ENCODE results near the gene DMXL1.

GRCh38 chr5:119250946-119251901, 180.3 kb downstream of the DMXL1 start:
- TF ChIP-seq ZNF274 (IDR thresholded peaks at IDR 0.05; ENCODE audit: low read depth, low read length) (no peak), YY1 (IDR thresholded peaks at IDR 0.05; ENCODE audit: insufficient read depth, insufficient read length) (no peak), SUZ12 (IDR thresholded peaks at IDR 0.05; ENCODE audit: extremely low read depth, insufficient read depth, insufficient read length) (no peak)

All from NT2/D1 (cell line).